Activated naive CD4-positive, alpha-beta T cell treated with anti-CD3 and anti-CD28 coated beads, Interleukin-2, amount 10 ng/mL, durations not matched to agents 7 days and 5 days (primary cell): ENCODE measurements around the gene RNF166.

Source experiments
- CTCF ChIA-PET: fragments of 350-600 bp; sonication (Branson Sonifier 250); formaldehyde crosslinking; loops from one replicate; lab custom pipeline; 2021; ENCODE audit warnings: antibody characterized with exemption; lab: Charles Lee
- DNase-seq: peaks from one replicate; pipeline ENCODE4 v3.0.0-alpha.2; 2020
- H3K27ac Mint-ChIP-seq: one replicate; pipeline ENCODE4 v1.8.0; 2021; ENCODE audit warnings: mild to moderate bottlenecking, moderate library complexity, mixed read lengths
- H3K27me3 Mint-ChIP-seq: one replicate; pipeline ENCODE4 v1.8.0; 2021; ENCODE audit warnings: mild to moderate bottlenecking, mixed read lengths
- H3K36me3 Mint-ChIP-seq: one replicate; pipeline ENCODE4 v1.8.0; 2021; ENCODE audit warnings: mixed read lengths
- H3K4me1 Mint-ChIP-seq: one replicate; pipeline ENCODE4 v1.8.0; 2021; ENCODE audit warnings: mixed read lengths
- H3K4me3 Mint-ChIP-seq: one replicate; pipeline ENCODE4 v1.8.0; 2021; ENCODE audit warnings: mild to moderate bottlenecking, moderate library complexity, mixed read lengths
- H3K9me3 Mint-ChIP-seq: one replicate; pipeline ENCODE4 v1.8.0; 2021; ENCODE audit warnings: mixed read lengths

RNF166 gene

DNA sequence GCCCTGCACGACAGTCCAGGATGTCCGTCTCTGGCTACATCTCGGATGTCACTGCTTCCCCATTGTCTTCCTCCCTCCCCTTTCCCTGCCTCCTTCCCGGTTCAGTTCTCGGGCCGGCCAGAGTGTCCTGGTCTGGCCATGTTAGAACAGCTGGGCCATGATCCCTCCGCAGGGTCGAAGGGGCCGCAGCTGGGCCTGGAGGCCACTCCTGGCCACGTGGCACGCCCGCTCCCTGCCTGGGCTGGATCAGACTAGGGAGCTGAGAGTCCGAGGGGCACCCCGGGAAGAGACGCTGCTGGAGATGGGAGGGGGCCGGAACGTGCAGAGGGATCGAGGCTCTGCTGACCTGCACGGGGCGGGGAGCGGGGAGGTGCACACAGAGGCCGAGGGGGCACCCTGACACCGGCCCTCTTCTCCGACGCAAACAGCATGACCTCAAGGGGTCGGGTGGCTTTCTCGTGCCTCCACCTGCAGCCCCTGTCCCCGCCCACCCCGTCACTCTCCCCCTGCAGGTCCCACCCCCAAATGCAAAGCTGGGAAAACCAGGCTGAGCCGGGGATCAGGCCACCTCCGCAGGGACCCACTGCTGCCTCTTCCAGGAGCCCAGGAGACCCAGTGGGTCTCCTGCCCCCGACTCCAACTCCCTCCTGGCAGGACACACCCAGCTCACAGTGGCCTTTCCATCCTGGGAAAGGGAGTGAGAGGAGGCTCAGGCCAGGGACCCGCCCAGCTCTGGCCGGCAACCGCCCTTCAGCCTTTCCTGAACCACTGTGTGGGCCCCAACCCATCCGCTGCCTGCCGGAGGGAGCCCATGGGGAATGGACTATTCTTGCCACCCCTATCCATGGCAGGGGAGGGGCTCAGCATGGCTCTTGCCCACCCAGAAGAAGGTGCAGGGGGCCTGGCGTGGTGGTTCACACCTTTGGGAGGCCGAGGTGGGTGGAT lies 38.6 kb upstream of the RNF166 start:
- H3K36me3 Mint-ChIP-seq: peaks cover 5% of the 10 kb centered on the region
- H3K27ac Mint-ChIP-seq: peak overlapping the region; percentile 82
- no peaks in the 10 kb centered on the region for H3K9me3 Mint-ChIP-seq
- DNase-seq: no peak
- CTCF ChIA-PET: interaction anchor here (0.7 to 4.5 kb wide), 4 partner anchors 8 to 43 kb away, joined by 3 to 40 read pairs (median 12); no protein-coding TSS in a partner anchor
- H3K4me3 Mint-ChIP-seq: peak overlapping the region; percentile 18
- peaks cover 41% of the 10 kb centered on the region for H3K4me1 Mint-ChIP-seq
- no peaks in the 10 kb centered on the region for H3K27me3 Mint-ChIP-seq

DNA sequence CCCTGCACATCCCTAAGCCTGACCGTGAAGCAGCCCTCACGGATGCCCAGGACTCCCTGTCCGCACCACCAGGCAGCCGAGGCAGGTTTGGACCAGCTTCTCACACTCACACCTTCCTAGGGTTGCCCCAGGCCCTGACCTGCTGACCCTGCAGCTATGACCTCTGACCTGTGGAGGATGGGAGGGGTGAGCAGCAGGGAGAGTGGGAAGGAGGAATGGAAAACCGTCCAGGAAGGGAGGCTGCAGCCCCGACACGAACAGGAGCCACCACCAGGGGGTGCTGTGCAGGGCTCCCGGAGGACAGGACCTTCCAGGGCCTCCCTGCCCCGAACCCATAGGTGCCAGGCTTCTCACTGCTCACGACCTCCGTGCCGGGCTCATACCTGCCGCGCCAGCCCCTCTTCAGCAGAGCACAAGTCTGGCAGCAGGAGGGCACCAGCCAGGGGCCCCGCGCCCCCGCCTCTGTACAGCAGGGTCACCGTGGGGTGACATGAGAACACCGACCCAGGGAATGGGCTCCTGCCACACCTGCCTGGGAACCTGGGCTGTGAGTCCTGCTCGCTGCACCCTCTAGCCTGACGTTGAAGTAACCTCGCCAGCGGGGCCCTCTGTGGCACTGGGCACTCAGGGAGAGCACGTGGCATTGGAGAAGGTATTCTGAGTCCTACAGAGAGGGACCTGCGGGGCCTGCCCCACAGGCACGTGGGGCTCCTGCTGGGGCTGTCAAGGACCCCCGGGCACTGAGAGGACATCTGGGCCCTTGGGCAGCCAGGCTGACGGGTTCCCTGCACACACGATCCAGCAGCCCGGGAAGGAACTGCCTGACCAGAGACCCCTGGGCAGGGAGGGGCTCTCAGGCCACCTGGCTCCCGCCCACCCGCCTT lies 37.7 kb upstream of the RNF166 start:
- Mint-ChIP-seq H3K9me3 (no peaks in the 10 kb centered on the region), H3K4me3 (no peak overlapping the region), H3K27me3 (no peaks in the 10 kb centered on the region), H3K4me1 (peaks cover 41% of the 10 kb centered on the region), H3K27ac (peak overlapping the region; percentile 28), H3K36me3 (peaks cover 5% of the 10 kb centered on the region)
- CTCF ChIA-PET: interaction anchor here (0.9 to 4.5 kb wide), 9 partner anchors 10 to 113 kb away, joined by 3 to 40 read pairs (median 4); partner anchors contain the start of genes GALNS and TRAPPC2L
- DNase-seq: peak; percentile 79

DNA sequence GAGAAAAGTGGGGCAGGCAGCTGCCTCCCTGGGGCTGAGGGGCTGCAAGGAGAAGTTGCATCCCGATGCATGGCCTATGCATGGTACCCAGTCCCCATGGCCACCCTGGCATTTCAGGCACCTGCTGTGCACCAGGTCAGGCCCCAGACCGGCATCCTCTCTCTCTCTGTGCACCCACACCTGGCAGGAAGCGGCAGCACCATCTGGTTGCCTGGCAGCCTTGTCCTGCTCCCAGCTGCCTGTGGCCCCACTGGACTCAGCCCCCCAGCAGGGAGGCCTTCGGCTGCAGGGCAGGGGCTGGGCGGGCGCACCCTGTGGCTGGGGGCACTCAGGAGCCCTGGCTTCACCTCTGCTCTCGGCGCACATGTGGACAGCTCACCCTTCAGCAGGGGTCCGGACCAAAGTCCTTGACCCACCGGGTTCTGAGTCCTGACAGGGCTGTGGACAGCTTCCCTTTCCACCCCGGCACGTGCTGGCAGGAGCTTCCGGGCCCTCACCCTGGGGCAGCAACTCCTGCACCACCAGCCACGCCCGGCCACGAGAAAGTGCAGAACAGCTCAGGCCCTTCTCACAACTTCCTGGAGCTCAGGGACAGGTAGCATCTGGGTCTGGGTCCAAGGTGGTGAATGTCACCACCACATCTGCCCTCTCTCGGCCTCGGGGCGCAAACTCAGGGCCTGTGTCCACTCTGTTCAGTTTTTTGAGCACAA lies 36.8 kb upstream of the RNF166 start:
- H3K4me1 Mint-ChIP-seq: peaks cover 40% of the 10 kb centered on the region

DNA sequence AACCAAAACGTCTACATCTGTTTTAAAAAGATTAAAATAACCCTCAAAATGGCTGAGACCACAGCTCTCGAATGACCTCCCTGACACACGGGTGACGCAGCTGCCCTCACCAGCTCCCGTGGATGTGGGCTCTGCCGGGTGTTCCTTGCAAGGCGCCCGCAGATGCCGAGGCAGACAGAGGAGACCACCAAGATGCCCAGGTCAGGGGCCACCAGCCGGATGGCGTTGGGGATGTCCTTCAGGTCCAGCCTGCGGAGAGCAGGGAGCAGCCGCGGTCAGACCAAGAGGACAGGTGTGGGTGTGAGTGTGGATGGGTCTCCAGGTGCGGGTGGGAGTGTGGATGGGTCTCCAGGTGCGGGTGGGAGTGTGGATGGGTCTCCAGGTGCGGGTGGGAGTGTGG lies 35.2 kb upstream of the RNF166 start:
- no peaks in the 10 kb centered on the region for H3K9me3 Mint-ChIP-seq
- CTCF ChIA-PET: interaction anchor here (1.3 kb wide), 1 partner anchor 12 kb away, joined by 4 read pairs; no protein-coding TSS in a partner anchor
- H3K27me3 Mint-ChIP-seq: no peaks in the 10 kb centered on the region
- H3K4me1 Mint-ChIP-seq: peaks cover 32% of the 10 kb centered on the region
- no peak for DNase-seq
- H3K36me3 Mint-ChIP-seq: peaks cover 9% of the 10 kb centered on the region
- H3K27ac Mint-ChIP-seq: no peak overlapping the region
- H3K4me3 Mint-ChIP-seq: no peak overlapping the region

More for the DNA sequence above, 36.8 kb upstream of the RNF166 start:
- no peak for DNase-seq
- Mint-ChIP-seq H3K9me3 (no peaks in the 10 kb centered on the region), H3K27ac (no peak overlapping the region), H3K4me3 (no peak overlapping the region), H3K36me3 (peaks cover 9% of the 10 kb centered on the region), H3K27me3 (no peaks in the 10 kb centered on the region)
- CTCF ChIA-PET: interaction anchor here (0.9 to 4.5 kb wide), 12 partner anchors 9 to 995 kb away, joined by 3 to 40 read pairs (median 4); partner anchors contain the start of genes GALNS, PIEZO1 and TRAPPC2L

DNA sequence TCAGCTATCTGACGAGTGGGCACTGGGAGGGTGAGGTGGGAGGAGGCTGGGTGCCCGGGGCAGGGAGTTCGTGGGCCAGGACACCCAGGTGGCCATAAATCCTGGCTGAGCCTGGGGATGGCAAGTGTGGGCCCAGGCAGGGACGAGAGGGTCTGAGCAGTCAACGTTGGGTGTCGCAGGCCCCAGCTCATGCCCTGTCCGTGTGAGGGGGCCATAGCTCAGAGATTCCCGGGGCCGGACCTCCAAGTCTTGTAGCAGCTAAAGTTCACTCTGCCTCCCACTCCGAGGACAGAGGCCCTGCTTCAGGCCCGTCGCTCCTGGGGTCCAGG lies 34.5 kb upstream of the RNF166 start:
- no peak overlapping the region for H3K27ac Mint-ChIP-seq
- H3K36me3 Mint-ChIP-seq: peaks cover 9% of the 10 kb centered on the region
- no peak overlapping the region for H3K4me3 Mint-ChIP-seq
- DNase-seq: no peak
- H3K27me3 Mint-ChIP-seq: no peaks in the 10 kb centered on the region
- H3K9me3 Mint-ChIP-seq: no peaks in the 10 kb centered on the region
- CTCF ChIA-PET: interaction anchor here (1.3 to 2.4 kb wide), 2 partner anchors 13 to 40 kb away, joined by 4 to 6 read pairs; no protein-coding TSS in a partner anchor
- peaks cover 25% of the 10 kb centered on the region for H3K4me1 Mint-ChIP-seq

DNA sequence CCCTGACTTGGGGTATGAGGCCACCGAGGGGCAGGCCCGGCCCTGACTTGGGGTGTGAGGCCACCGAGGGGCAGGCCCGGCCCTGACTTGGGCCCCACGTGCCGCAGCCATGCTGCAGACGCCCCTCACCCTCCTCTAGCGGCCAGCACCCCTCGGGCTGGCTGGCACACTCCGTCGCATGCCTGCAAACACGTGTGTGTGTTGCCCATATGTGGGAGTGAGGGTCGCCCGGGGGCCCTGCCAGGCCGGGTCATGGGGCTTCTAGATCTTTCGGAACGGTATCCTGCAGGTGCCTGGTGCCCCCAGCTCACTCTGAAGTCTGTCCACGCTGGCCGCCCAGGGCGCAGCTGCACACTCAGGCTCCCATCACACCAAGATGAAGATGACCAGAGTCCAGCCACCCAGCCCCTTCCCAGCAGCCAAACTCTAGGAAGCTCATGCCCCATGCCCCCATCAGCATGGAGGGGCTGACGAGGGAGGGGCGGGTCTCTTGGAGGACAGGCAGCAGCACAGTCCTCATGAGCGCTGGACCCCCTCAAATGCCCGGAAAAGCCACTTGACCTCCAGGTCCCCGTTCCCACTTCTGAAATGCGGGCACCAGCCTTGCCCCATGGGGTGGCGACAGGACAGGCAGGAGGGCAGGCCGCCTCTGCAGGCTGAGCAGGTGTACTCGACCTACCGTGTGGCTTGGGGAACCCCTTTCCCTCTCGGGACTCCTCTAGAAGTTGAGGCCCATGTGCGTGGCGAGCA lies 33.9 kb upstream of the RNF166 start:
- CTCF ChIA-PET: interaction anchor here (1.0 to 2.4 kb wide), 3 partner anchors 13 to 41 kb away, joined by 3 to 6 read pairs (median 4); no protein-coding TSS in a partner anchor
- Mint-ChIP-seq H3K27ac (peak overlapping the region; percentile 55), H3K9me3 (no peaks in the 10 kb centered on the region), H3K36me3 (peaks cover 10% of the 10 kb centered on the region), H3K4me1 (peaks cover 20% of the 10 kb centered on the region), H3K27me3 (no peaks in the 10 kb centered on the region), H3K4me3 (no peak overlapping the region)
- no peak for DNase-seq

DNA sequence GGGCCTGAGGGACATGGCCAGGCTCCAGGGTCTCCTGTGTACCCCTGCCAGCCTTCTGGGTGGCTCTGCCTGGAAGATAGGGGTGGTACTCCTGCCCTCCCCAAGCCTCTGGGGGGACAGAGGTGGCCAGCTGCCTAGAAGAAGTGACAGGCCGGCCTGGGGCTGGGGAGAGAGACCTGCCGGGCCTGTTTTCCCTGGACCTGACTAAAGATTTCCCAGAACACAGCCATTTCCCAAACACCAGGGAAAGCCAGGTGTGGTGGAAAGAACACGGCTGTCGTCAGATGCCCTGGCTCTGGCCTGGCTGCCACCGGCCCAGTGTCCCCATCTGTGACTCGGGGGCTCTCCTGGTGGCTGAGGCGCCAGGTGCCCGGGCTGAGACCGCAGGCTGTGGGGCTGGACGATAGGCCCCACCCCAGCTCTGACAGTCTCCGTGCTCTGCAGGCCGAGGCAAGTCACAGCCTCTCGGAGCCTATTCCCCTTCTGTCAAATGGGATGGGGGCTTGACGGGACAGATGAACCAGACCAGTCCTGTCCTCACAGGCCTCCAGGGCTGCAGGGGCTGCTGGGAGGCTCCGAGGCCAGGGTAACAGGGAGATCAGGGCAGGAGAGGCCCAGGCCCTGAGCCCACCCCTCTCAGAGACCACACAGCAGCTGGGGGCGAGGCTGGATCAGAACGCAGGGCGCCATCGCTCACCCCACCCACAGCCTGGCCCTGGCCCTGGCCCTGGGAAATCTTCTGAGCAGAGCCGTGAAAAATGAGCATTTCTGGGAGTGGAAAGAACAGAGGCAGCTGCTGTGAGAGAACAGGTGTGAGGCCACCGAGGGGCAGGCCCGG lies 33.1 kb upstream of the RNF166 start:
- H3K4me3 Mint-ChIP-seq: no peak overlapping the region
- DNase-seq: no peak
- CTCF ChIA-PET: interaction anchor here (0.7 to 2.7 kb wide), 4 partner anchors 19 to 192 kb away, joined by 3 to 14 read pairs (median 4); no protein-coding TSS in a partner anchor
- H3K27me3 Mint-ChIP-seq: no peaks in the 10 kb centered on the region
- H3K4me1 Mint-ChIP-seq: peaks cover 14% of the 10 kb centered on the region
- peaks cover 10% of the 10 kb centered on the region for H3K36me3 Mint-ChIP-seq
- H3K27ac Mint-ChIP-seq: no peak overlapping the region
- no peaks in the 10 kb centered on the region for H3K9me3 Mint-ChIP-seq

GRCh38 chr16:88738151-88739084 lies 32.2 kb upstream of the RNF166 start:
- H3K36me3 Mint-ChIP-seq: peaks cover 13% of the 10 kb centered on the region
- CTCF ChIA-PET: interaction anchor here (0.7 to 3.6 kb wide), 14 partner anchors 8 to 479 kb away, joined by 3 to 49 read pairs (median 6); partner anchors contain the start of genes PIEZO1 and ZNF778
- no peak for DNase-seq
- H3K27ac Mint-ChIP-seq: no peak overlapping the region
- H3K4me1 Mint-ChIP-seq: peaks cover 5% of the 10 kb centered on the region
- no peak overlapping the region for H3K4me3 Mint-ChIP-seq
- no peaks in the 10 kb centered on the region for H3K27me3 Mint-ChIP-seq
- no peaks in the 10 kb centered on the region for H3K9me3 Mint-ChIP-seq

- Mint-ChIP-seq H3K36me3 (peaks cover 13% of the 10 kb centered on the region), H3K27ac (no peak overlapping the region), H3K27me3 (no peaks in the 10 kb centered on the region), H3K9me3 (no peaks in the 10 kb centered on the region), H3K4me3 (no peak overlapping the region), H3K4me1 (peaks cover 2% of the 10 kb centered on the region)
- CTCF ChIA-PET: interaction anchor here (0.5 to 3.6 kb wide), 28 partner anchors 9 to 480 kb away, joined by 3 to 49 read pairs (median 4); partner anchors contain the start of genes PIEZO1, TRAPPC2L and ZNF778
- peak; percentile 80 for DNase-seq
These were observed 31.3 kb upstream of the RNF166 start for GRCh38 chr16:88737298-88738150.

GRCh38 chr16:88736496-88736895 lies 30.3 kb upstream of the RNF166 start:
- no peak for DNase-seq
- Mint-ChIP-seq H3K36me3 (peaks cover 16% of the 10 kb centered on the region), H3K4me1 (peaks cover 3% of the 10 kb centered on the region), H3K27me3 (no peaks in the 10 kb centered on the region), H3K27ac (no peak overlapping the region), H3K4me3 (no peak overlapping the region), H3K9me3 (no peaks in the 10 kb centered on the region)
- CTCF ChIA-PET: interaction anchor here (0.8 to 3.6 kb wide), 10 partner anchors 10 to 361 kb away, joined by 3 to 49 read pairs (median 4); no protein-coding TSS in a partner anchor
